ENCODE measurements around the gene RAD21L1. TPM values are rescaled to one million over a fixed set of nuclear protein-coding genes. Genes with fewer than 3 reads are reported as not detected.

Gene RAD21L1
- total RNA-seq, 3 donors from 2014 or later, result not detected

GRCh38 chr20:1255675-1256074 lies 29.8 kb downstream of the RAD21L1 start:
- intact Hi-C loops (cut with DNase I, micrococcal nuclease), result no loop called here
- Histone ChIP-seq H3K4me1 (ENCODE audit: low read depth) (no peaks in the 10 kb centered on the region), H3K9me3 (no peaks in the 10 kb centered on the region), H3K4me3 (no peak overlapping the region), H3K36me3 (ENCODE audit: low read depth) (no peaks in the 10 kb centered on the region)
- DNase-seq (no peak), ATAC-seq (no peak)
- no peak for TF ChIP-seq CTCF (IDR thresholded peaks at IDR 0.05)

GRCh38 chr20:1263853-1264252 lies 38.0 kb downstream of the RAD21L1 start:
- Histone ChIP-seq H3K4me3 (no peak overlapping the region), H3K36me3 (ENCODE audit: low read depth) (no peaks in the 10 kb centered on the region), H3K4me1 (ENCODE audit: low read depth) (peaks cover 5% of the 10 kb centered on the region), H3K9me3 (no peaks in the 10 kb centered on the region)
- TF ChIP-seq CTCF (IDR thresholded peaks at IDR 0.05), result no peak
- intact Hi-C loops (cut with DNase I, micrococcal nuclease), result no loop called here
- DNase-seq, result no peak
- ATAC-seq, result no peak

GRCh38 chr20:1264727-1265126 lies 38.9 kb downstream of the RAD21L1 start:
- no peak for TF ChIP-seq CTCF (IDR thresholded peaks at IDR 0.05)
- no peaks in the 10 kb centered on the region for H3K9me3 ChIP-seq
- no peak overlapping the region for H3K4me3 ChIP-seq
- no peak for DNase-seq
- no peak for ATAC-seq
- peaks cover 5% of the 10 kb centered on the region for H3K4me1 ChIP-seq (ENCODE audit: low read depth)
- intact Hi-C loops (cut with DNase I, micrococcal nuclease), result no loop called here
- H3K36me3 ChIP-seq (ENCODE audit: low read depth), result no peaks in the 10 kb centered on the region

- Histone ChIP-seq H3K36me3 (ENCODE audit: low read depth) (no peaks in the 10 kb centered on the region), H3K4me3 (no peak overlapping the region), H3K4me1 (ENCODE audit: low read depth) (peaks cover 5% of the 10 kb centered on the region), H3K9me3 (no peaks in the 10 kb centered on the region)
- ATAC-seq (no peak), DNase-seq (no peak)
- no peak for TF ChIP-seq CTCF (IDR thresholded peaks at IDR 0.05)
- intact Hi-C loops (cut with DNase I, micrococcal nuclease), result no loop called here
These were observed 39.5 kb downstream of the RAD21L1 start for GRCh38 chr20:1265226-1265915.

GRCh38 chr20:1265916-1266166 lies 40.0 kb downstream of the RAD21L1 start:
- Histone ChIP-seq H3K4me3 (no peak overlapping the region), H3K9me3 (no peaks in the 10 kb centered on the region), H3K36me3 (ENCODE audit: low read depth) (no peaks in the 10 kb centered on the region), H3K4me1 (ENCODE audit: low read depth) (peaks cover 5% of the 10 kb centered on the region)
- intact Hi-C loops (cut with DNase I, micrococcal nuclease), result no loop called here
- ATAC-seq, result no peak
- no peak for TF ChIP-seq CTCF (IDR thresholded peaks at IDR 0.05)
- DNase-seq, result no peak

Data from mucosa of descending colon (tissue), 3 donors.